HepG2 (cell line): ENCODE measurements around the gene JAGN1. TPM values are rescaled to one million over a fixed set of nuclear protein-coding genes. Genes with fewer than 3 reads are reported as not detected.
"Not testable (repeated sequence)": the region's sequence is repeated elsewhere in the genome, so short reads cannot be mapped to it uniquely, and the experiment has no call there.

Source experiments
- ATAC-seq: fragments of 200-7000 bp; cut with Tn5 transposase; 3 replicates; pipeline ENCODE4 v1.9.1; 2020; ENCODE audit warnings: mild to moderate bottlenecking, moderate library complexity
- BruUV-seq: library from RNA; stranded (reverse); fragments of 400-500 nt; replicated peaks from 2 replicates; lab custom pipeline; 2021; lab: Mats Ljungman, UMichigan
- CTCF ChIA-PET: fragments of 300-600 bp; formaldehyde crosslinking; extraction: SDS; loops from one replicate; lab custom pipeline; 2021; ENCODE audit warnings: low total read pairs, inconsistent platforms, low intra/inter-chr PET ratio; lab: Yijun Ruan, JAX
- POLR2A ChIA-PET: fragments of 350-600 bp; sonication (Branson Sonifier 250); formaldehyde crosslinking; loops from one replicate; lab custom pipeline; 2020; ENCODE audit warnings: antibody characterized with exemption, inconsistent platforms; lab: Yijun Ruan, JAX
- DNase-seq: peaks from one replicate; pipeline ENCODE4 v3.0.0-alpha.2; 2015; ENCODE audit warnings: low spot score
- FAIRE-seq: peaks from 3 replicates; lab custom pipeline; 2011; peaks lifted over from hg19 to GRCh38; lab: Jason Lieb, UNC
- H2AFZ ChIP-seq: one replicate; pipeline ENCODE4 v1.6.1; 2011; ENCODE audit warnings: low read length, inconsistent platforms
- H3K27ac ChIP-seq: fragments of 300-600 bp; 3 replicates; pipeline ENCODE4 v1.8.0; 2011; ENCODE audit warnings: mixed run types, mild to moderate bottlenecking, mixed read lengths, low read length, inconsistent platforms; ENCODE audit not compliant: insufficient read depth; ENCODE audit errors: extremely low read length
- H3K27me3 ChIP-seq, 2 experiments: fragments of 200-600 bp in 1 of 2; 2 replicates in 1 of 2; 3 replicates in 1 of 2; pipeline versions ENCODE4 v1.6.0 to v1.8.0; 2011; ENCODE audit warnings: low read length in 2 of 2, mild to moderate bottlenecking in 2 of 2, moderate library complexity in 2 of 2, inconsistent platforms in 1 of 2; ENCODE audit not compliant: insufficient read depth in 2 of 2, control insufficient read depth in 1 of 2
- H3K36me3 ChIP-seq, 2 experiments: fragments of 200-600 bp in 1 of 2; replicated peaks in 1 of 2; 2 replicates in 1 of 2; 3 replicates in 1 of 2; pipeline versions ENCODE4 v1.5.1 to v1.8.0; 2011; ENCODE audit warnings: low read length in 2 of 2, inconsistent platforms in 1 of 2; ENCODE audit not compliant: insufficient read depth in 2 of 2, control insufficient read depth in 1 of 2
- H3K4me1 ChIP-seq: 2 replicates; pipeline ENCODE4 v1.5.1; 2012; ENCODE audit warnings: low read length, inconsistent platforms; ENCODE audit not compliant: insufficient read depth
- H3K4me2 ChIP-seq: 2 replicates; pipeline ENCODE4 v1.6.0; 2011; ENCODE audit warnings: low read depth, low read length, inconsistent platforms
- H3K4me3 ChIP-seq, 3 experiments: fragments of 200-600 bp in 1 of 3; sonication (generic), shearing (Covaris generic) in 1 of 3; replicated peaks in 1 of 3; 2 replicates each; pipeline ENCODE4 v1.5.1; 2011 to 2016; ENCODE audit warnings: low read length in 3 of 3, inconsistent platforms in 2 of 3, low read depth in 2 of 3, mild to moderate bottlenecking in 2 of 3, control low read depth in 1 of 3, mixed read lengths in 1 of 3; ENCODE audit not compliant: insufficient read depth in 1 of 3
- H3K79me2 ChIP-seq: one replicate; pipeline ENCODE4 v1.6.1; 2011; ENCODE audit warnings: low read length, inconsistent platforms; ENCODE audit not compliant: insufficient read depth
- H3K9ac ChIP-seq: 2 replicates; pipeline ENCODE4 v1.6.0; 2011; ENCODE audit warnings: mild to moderate bottlenecking, low read depth, low read length, inconsistent platforms; ENCODE audit not compliant: insufficient read depth
- H3K9me3 ChIP-seq: 2 replicates; pipeline ENCODE4 v1.5.1; 2012; ENCODE audit warnings: mild to moderate bottlenecking, low read length
- H4K20me1 ChIP-seq: 2 replicates; pipeline ENCODE4 v1.6.0; 2011; ENCODE audit warnings: inconsistent platforms, mild to moderate bottlenecking, low read length, moderate library complexity; ENCODE audit not compliant: insufficient read depth
- HOXA5 ChIP-seq: sonication (generic); formaldehyde crosslinking; IDR thresholded peaks from 2 replicates; pipeline ENCODE4 v1.4.0; 2020; ENCODE audit warnings: missing genetic modification reagents
- SMC3 ChIP-seq: IDR thresholded peaks from 2 replicates; pipeline ENCODE4 v1.6.1; 2011; ENCODE audit warnings: low read length, improper control_type of control experiment
- STAG1 ChIP-seq: sonication (generic); formaldehyde crosslinking; IDR thresholded peaks from 2 replicates; pipeline ENCODE4 v1.4.0; 2020; ENCODE audit warnings: missing genetic modification reagents
- WGBS: methylation state at CpG from one replicate; pipeline ENCODE4 v1.1.6; 2017; ENCODE audit warnings: low lambda C conversion rate; 5-methylcytosine and 5-hydroxymethylcytosine counted together
- in situ Hi-C: cut with HindIII; loops from 2 replicates; pipeline ENCODE4 v1.10.0; 2017; ENCODE audit warnings: low pct_unique_long_range_greater_than_20kb; ENCODE audit not compliant: extremely low pct_ligation_motif_present
- intact Hi-C: fragments of 100-400 bp; cut with micrococcal nuclease; formaldehyde crosslinking; loops from one replicate; pipeline ENCODE4 v1.10.0; 2022; ENCODE audit not compliant: unreplicated experiment
- polyA plus RNA-seq, 8 experiments: library from polyadenylated mRNA; depleted of rRNA in 3 of 8; stranded (reverse) in 7 of 8; unstranded in 1 of 8; fragments of >200 nt; fragmentation: Illumina TruSeq in 4 of 8; extraction: Trizol in 4 of 8; gene quantifications; 2 replicates each; pipeline versions ENCODE4 v1.2.1 to v1.2.3, GENCODE V29; 2011 to 2016; ENCODE audit warnings: low read depth in 4 of 8, missing spikeins in 1 of 8, mixed read lengths in 1 of 8; ENCODE audit not compliant: insufficient read depth in 1 of 8
- total RNA-seq, 5 experiments: library from RNA; depleted of rRNA; stranded (reverse); fragments of >200 nt; fragmentation: Illumina TruSeq; extraction: Trizol; gene quantifications; 2 replicates each; pipeline ENCODE4 v1.2.3, GENCODE V29; 2016; ENCODE audit warnings: low read depth in 1 of 5
- TF ChIP-seq, protein P1 (sequence below): sonication (generic); formaldehyde crosslinking; IDR thresholded peaks from 2 replicates; pipeline ENCODE4 v1.5.0; 2020; ENCODE audit warnings: mild to moderate bottlenecking, missing genetic modification reagents, moderate library complexity

Gene JAGN1
- total and polyA plus RNA-seq, 2 of the 13 experiments (the other 11 are each of a cell fraction or from before 2014, with no cell fraction given) = 49.9 to 50.9 TPM

DNA sequence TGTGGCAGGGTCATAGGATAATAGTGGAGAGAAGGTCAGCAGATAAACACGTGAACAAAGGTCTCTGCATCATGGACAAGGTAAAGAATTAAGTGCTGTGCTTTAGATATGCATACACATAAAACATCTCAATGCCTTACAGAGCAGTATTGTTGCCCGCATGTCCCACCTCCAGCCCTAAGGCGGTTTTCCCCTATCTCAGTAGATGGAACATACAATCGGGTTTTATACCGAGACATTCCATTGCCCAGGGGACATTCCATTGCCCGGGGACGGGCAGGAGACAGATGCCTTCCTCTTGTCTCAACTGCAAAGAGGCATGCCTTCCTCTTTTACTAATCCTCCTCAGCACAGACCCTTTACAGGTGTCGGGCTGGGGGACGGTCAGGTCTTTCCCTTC lies 42.5 kb upstream of the JAGN1 start:
- ATAC-seq, DNase-seq, H3K9me3 ChIP-seq, H3K9ac ChIP-seq, FAIRE-seq, POLR2A ChIA-PET, intact Hi-C loops, in situ Hi-C loops, BruUV-seq, H4K20me1 ChIP-seq, H2AFZ ChIP-seq, H3K4me3 ChIP-seq, H3K36me3 ChIP-seq, H3K79me2 ChIP-seq, H3K27ac ChIP-seq: not testable (repeated sequence)
- 7% methylated on average over 9 of the region's 9 CpGs for WGBS
- CTCF ChIA-PET = interaction anchor here (1.4 kb wide), 1 partner anchor 67 kb away, joined by 5 read pairs; no protein-coding TSS in a partner anchor
- Histone ChIP-seq H3K27me3 (peaks cover 0 to 13% of the 10 kb centered on the region in 2 experiments; a peak in 1 of 5 replicates), H3K4me1 (peaks cover 18% of the 10 kb centered on the region), H3K4me2 (peak overlapping the region; percentile 27; the same call in 1 of the 2 replicates)

DNA sequence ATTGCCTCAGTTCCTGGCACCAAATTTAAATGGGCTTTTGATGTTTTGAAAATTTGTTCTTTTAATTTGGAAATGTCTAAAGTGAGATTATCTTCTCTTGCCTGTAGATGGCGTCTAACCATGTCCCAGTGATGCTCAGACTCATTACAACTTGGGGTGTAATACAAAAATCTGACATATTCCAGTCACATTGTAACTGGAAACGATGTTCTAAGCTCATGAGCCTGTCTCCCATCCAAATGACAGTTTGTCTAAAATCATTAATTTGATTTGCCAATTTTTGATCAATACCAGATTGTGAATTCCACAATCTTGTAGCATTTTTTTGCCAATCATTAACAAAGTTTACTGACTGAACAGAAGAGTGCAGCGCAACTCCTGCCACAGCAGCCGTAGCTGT lies 41.5 kb upstream of the JAGN1 start:
- ATAC-seq, H3K9ac ChIP-seq, H3K27ac ChIP-seq, DNase-seq, H4K20me1 ChIP-seq, in situ Hi-C loops, H3K9me3 ChIP-seq, intact Hi-C loops, H2AFZ ChIP-seq, H3K36me3 ChIP-seq, BruUV-seq, H3K79me2 ChIP-seq: not testable (repeated sequence)
- H3K4me1 ChIP-seq = peaks cover 15% of the 10 kb centered on the region
- peak; percentile 23 for FAIRE-seq
- ChIA-PET POLR2A (interaction anchor here (1.1 kb wide), 1 partner anchor 98 kb away, joined by 3 read pairs; no protein-coding TSS in a partner anchor), CTCF (interaction anchor here (1.4 kb wide), 1 partner anchor 66 kb away, joined by 5 read pairs; no protein-coding TSS in a partner anchor)
- peaks cover 0 to 13% of the 10 kb centered on the region in 2 experiments; a peak in 1 of 5 replicates for H3K27me3 ChIP-seq
- peak overlapping the region in 1 of 3 experiments; percentile 10; a peak in 1 of 6 replicates for H3K4me3 ChIP-seq
- peak overlapping the region; percentile 62 for H3K4me2 ChIP-seq
- TF ChIP-seq STAG1 (peak; percentile 61), HOXA5 (0 out of 2 replicates have a peak, but pooled peaks have one; percentile 2), SMC3 (peak; percentile 31)
- TF ChIP-seq, protein P1, sequence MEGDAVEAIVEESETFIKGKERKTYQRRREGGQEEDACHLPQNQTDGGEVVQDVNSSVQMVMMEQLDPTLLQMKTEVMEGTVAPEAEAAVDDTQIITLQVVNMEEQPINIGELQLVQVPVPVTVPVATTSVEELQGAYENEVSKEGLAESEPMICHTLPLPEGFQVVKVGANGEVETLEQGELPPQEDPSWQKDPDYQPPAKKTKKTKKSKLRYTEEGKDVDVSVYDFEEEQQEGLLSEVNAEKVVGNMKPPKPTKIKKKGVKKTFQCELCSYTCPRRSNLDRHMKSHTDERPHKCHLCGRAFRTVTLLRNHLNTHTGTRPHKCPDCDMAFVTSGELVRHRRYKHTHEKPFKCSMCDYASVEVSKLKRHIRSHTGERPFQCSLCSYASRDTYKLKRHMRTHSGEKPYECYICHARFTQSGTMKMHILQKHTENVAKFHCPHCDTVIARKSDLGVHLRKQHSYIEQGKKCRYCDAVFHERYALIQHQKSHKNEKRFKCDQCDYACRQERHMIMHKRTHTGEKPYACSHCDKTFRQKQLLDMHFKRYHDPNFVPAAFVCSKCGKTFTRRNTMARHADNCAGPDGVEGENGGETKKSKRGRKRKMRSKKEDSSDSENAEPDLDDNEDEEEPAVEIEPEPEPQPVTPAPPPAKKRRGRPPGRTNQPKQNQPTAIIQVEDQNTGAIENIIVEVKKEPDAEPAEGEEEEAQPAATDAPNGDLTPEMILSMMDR (CRISPR knock-in tag) = peak; percentile 64
- 11% methylated on average over 4 of the region's 4 CpGs for WGBS

DNA sequence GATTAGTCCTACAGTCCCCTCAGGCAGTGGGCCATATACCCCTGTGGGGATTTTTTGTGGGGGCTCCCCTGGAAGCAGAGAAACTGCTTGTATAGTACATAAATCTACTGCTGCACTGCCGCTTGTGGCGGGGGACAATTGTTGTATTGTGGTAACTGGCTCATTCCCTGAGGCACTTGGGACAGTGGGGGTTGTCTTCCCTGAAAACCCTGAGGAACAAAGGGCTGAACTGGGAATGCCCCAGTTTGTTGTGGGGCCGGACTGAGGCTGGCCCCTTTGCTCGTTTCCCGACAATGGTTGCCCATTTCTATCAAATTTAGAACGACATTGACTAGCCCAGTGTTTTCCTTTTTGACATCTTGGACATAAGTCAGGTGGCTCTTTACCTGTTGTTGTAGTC lies 39.0 kb upstream of the JAGN1 start:
- CTCF ChIA-PET, POLR2A ChIA-PET, ATAC-seq, H3K79me2 ChIP-seq, DNase-seq, FAIRE-seq, BruUV-seq, in situ Hi-C loops, H3K9me3 ChIP-seq, H2AFZ ChIP-seq, H4K20me1 ChIP-seq, H3K36me3 ChIP-seq, H3K9ac ChIP-seq, H3K27ac ChIP-seq, H3K4me3 ChIP-seq, H3K4me2 ChIP-seq, intact Hi-C loops: not testable (repeated sequence)
- WGBS = 30% methylated on average over 6 of the region's 6 CpGs
- peaks cover 0 to 20% of the 10 kb centered on the region in 2 experiments; a peak in 1 of 5 replicates for H3K27me3 ChIP-seq
- peaks cover 16% of the 10 kb centered on the region; the same call in 1 of the 2 replicates for H3K4me1 ChIP-seq
